GM21360 (cell line): ENCODE results near the gene RAB27B.
"Not testable (repeated sequence)": the region's sequence is repeated elsewhere in the genome, so short reads cannot be mapped to it uniquely, and the experiment has no call there.

Experiments used
- ATAC-seq: cut with Tn5 transposase; IDR thresholded peaks from one replicate; pipeline ENCODE4 v1.9.1; 2021; ENCODE audit warnings: mild to moderate bottlenecking, moderate library complexity; ENCODE audit not compliant: unreplicated experiment

RAB27B gene

GRCh38 chr18:54813977-54814565 lies 14.2 kb upstream of the RAB27B start:
- no peak for ATAC-seq

- ATAC-seq: no peak
Observed at GRCh38 chr18:54815086-54815485, 13.2 kb upstream of the RAB27B start.

- ATAC-seq: not testable (repeated sequence)
Observed at GRCh38 chr18:54820785-54821275, 7.4 kb upstream of the RAB27B start.

- no peak for ATAC-seq
Observed at GRCh38 chr18:54822872-54823845, 5.1 kb upstream of the RAB27B start.

- no peak for ATAC-seq
Observed at GRCh38 chr18:54824761-54825160, 3.5 kb upstream of the RAB27B start.

GRCh38 chr18:54825601-54826344 lies 2.5 kb upstream of the RAB27B start:
- ATAC-seq: no peak

GRCh38 chr18:54828986-54829385 lies 709 bp downstream of the RAB27B start:
- no peak for ATAC-seq

GRCh38 chr18:54829856-54830255 lies 1.6 kb downstream of the RAB27B start:
- no peak for ATAC-seq

- ATAC-seq: no peak
Observed at GRCh38 chr18:54830260-54830659, 2.0 kb downstream of the RAB27B start.

- no peak for ATAC-seq
Observed at GRCh38 chr18:54830866-54831265, 2.6 kb downstream of the RAB27B start.

GRCh38 chr18:54835944-54836343 lies 7.7 kb downstream of the RAB27B start:
- no peak for ATAC-seq

GRCh38 chr18:54843314-54843713 lies 15.0 kb downstream of the RAB27B start:
- no peak for ATAC-seq

GRCh38 chr18:54845787-54846186 lies 17.5 kb downstream of the RAB27B start:
- ATAC-seq: no peak

- no peak for ATAC-seq
Observed at GRCh38 chr18:54848121-54848520, 19.8 kb downstream of the RAB27B start.

GRCh38 chr18:54849683-54850082 lies 21.4 kb downstream of the RAB27B start:
- no peak for ATAC-seq

- ATAC-seq: no peak
Observed at GRCh38 chr18:54850598-54850997, 22.3 kb downstream of the RAB27B start.

- no peak for ATAC-seq
Observed at GRCh38 chr18:54852780-54853675, 24.8 kb downstream of the RAB27B start.

GRCh38 chr18:54855050-54855449 lies 26.8 kb downstream of the RAB27B start:
- not testable (repeated sequence) for ATAC-seq

- no peak for ATAC-seq
Observed at GRCh38 chr18:54856105-54856646, 27.9 kb downstream of the RAB27B start.

GRCh38 chr18:54857499-54857898 lies 29.2 kb downstream of the RAB27B start:
- no peak for ATAC-seq
